Measurements from ENCODE around the gene MED13L. TPM values are rescaled to one million over a fixed set of nuclear protein-coding genes. Genes with fewer than 3 reads are reported as not detected.

MED13L gene
- total and polyA plus RNA-seq, 2 of the 8 experiments (the other 6 are each of a cell fraction or from before 2014, with no cell fraction given) = 15.9 to 51.7 TPM

DNA sequence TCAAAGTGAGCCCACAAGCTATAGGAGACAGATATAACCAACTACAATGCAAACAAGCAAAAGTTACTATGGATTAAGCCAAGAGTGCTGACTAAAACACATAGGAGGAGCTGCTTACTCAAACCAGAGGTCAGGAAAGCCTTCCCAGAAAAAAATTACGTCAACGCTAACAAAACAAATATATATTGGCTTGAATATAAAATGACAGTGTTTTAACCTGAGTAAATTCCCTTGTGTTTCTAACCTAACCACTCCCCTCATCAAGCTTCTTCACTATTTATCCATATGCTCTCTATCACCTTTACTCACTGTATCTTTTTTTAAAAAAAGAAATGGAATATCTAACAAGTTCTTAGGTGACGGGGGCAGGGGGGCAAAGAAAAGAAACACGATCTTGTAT lies 115.9 kb downstream of the MED13L start (continued):
- TF ChIP-seq RAD21 (IDR thresholded peaks at IDR 0.05 in 1 of 2, conservative IDR thresholded peaks at IDR 0.05 in 1 of 2; ENCODE audit: low read depth in 2 of 2, low read length in 2 of 2) = no peak
